ENCODE results near the gene NSMCE1.

NSMCE1 gene

DNA sequence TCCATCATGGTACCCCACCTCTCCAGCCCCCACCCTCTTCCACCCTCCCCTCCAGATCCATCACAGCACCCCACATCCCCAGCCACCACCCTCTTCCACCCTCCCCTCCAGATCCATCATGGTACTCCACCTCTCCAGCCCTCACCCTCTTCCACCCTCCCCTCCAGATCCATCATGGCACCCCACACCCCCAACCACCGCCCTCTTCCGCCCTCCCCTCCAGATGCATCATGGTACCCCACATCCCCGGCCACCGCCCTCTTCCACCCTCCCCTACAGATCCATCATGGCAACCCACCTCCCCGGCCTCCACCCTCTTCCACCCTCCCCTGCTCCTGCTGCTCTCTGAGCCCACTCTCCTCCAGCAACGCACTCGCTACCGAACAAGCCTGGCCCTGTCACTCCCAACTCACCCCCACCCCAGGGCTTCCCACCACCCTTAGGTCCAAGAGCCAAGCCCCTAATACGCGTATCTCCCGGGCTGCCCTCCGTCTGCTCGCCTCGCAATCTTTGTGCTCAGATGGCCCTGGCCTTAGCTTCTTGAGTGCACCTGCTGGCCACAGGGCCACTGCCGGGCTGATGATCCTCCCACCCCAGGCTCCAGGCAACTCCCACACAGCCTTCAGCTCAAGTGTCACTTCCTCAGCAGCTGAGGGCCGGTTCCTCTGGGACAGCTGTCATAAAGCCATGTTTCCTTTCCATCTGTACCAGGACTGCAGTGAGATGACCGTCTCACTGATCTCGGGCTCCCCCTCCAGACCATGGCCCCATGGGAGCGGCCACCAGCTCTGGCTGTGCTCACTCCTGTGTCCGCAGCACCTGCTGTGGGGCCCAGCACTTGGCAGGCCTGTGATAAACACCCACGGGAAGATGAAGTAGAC, 39.7 kb downstream of the NSMCE1 start:
- DNase-seq, result no peak

GRCh38 chr16:27228045-27228444, 40.5 kb downstream of the NSMCE1 start:
- DNase-seq, result no peak

GRCh38 chr16:27226976-27227705, 41.4 kb downstream of the NSMCE1 start:
- DNase-seq, result no peak

DNA sequence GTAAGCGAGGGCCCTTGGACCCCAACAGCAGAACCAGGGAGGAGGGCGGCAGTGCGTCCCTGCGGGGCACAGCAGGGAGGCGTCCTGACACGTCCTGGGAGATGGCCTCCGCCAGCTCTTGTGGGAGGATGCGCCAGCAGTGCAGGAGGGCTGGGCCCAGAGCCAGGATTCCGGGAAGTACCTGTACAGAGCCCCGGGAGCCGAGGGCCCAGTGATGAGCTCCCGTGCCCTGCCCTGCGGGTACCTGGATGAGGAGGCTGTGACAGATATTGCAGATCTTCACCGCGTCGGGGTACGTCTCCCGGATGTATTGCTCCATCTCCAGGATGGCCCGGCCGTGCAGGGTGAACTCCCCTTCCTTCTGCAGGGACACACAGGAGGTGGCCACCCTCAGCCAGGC, 42.1 kb downstream of the NSMCE1 start:
- no peak for DNase-seq

DNA sequence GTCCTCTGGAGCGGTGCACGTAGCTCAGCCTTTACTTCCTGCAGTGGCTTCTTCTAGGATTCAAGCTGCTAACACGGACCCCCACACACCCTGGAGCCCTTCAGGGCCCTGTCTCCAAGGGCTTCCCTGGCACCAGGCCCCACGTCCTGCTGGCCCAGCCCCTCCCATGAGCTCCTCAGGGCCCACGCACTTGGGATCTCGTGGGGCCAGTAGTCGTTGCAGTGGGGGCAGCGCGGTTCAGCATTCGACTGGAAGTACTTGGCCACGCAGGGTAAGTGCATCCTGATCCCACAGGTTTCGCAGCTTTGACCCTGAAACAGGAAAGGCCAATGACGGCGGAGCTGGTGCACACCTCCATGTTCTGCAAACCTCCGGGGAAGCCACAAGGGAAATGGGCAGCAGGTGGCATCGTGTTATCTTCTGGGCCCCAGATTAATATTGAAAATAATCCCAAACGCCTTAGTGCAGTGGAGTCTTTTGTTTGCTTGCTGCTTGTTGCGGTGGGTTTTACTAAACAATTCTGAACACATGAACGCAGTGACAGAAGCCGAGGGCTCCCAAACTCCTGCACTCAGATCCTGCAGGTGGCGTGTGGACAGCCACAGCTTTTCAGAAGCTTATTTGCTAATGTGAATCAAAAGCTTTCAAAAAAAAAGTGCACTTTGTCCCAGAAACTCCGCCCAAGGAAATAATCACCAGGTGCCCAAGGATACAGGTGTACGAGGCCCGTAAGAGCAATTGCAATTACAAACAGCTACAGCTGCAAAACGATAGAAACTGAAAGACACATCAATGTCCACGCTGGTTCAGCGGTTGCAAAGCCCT, 42.8 kb downstream of the NSMCE1 start:
- no peak for DNase-seq

DNA sequence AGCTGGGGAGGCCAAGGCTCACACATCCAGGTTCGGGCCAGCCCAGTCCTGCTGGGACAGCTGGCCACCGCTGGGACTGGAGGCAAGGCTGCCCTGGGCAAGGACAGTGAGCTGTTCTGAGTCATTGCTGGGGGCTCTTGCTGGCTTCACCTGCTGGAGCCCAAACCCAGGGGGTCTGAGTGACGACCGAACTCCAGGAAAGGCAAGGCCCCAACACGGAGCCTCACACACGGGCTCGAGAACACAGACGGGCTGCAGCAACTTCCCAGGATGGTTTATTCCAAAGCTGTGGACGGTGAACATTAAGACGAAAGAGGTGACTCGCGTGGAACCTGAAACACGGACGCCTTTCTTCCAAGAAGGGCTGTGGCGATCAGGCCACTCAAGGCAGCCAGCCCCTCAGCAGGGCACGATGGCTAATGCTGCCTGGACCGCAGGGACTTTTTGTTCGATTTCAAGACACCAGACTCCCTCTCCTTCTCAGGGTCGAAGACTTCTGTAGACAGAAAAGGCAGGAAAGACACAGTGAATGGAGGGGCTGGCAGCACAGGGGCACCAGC, 43.8 kb downstream of the NSMCE1 start:
- DNase-seq, result no peak

- DNase-seq, result no peak
These were observed 44.3 kb downstream of the NSMCE1 start for GRCh38 chr16:27224271-27224737.

DNA sequence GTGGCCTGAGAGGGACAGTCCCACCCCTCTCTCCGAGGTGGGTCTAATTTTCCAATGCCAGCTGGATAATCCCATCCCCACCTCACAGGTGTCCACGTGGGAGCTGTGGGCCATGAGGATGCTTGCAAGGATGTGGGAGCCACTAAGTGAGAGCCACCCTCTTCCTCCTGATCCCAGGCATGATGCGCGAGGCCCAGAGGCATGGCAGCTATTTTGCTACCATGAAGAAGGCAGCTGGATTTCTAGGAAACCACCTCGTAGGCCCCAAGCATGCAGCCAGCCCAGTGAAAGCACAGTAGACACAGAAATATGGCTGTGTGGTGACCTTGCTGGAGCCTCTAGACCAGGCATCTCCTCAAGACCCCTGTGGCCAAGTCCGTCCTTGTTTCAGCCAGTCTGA, 44.9 kb downstream of the NSMCE1 start:
- no peak for DNase-seq

- no peak for DNase-seq
These were observed 45.4 kb downstream of the NSMCE1 start for GRCh38 chr16:27223226-27223610.

DNA sequence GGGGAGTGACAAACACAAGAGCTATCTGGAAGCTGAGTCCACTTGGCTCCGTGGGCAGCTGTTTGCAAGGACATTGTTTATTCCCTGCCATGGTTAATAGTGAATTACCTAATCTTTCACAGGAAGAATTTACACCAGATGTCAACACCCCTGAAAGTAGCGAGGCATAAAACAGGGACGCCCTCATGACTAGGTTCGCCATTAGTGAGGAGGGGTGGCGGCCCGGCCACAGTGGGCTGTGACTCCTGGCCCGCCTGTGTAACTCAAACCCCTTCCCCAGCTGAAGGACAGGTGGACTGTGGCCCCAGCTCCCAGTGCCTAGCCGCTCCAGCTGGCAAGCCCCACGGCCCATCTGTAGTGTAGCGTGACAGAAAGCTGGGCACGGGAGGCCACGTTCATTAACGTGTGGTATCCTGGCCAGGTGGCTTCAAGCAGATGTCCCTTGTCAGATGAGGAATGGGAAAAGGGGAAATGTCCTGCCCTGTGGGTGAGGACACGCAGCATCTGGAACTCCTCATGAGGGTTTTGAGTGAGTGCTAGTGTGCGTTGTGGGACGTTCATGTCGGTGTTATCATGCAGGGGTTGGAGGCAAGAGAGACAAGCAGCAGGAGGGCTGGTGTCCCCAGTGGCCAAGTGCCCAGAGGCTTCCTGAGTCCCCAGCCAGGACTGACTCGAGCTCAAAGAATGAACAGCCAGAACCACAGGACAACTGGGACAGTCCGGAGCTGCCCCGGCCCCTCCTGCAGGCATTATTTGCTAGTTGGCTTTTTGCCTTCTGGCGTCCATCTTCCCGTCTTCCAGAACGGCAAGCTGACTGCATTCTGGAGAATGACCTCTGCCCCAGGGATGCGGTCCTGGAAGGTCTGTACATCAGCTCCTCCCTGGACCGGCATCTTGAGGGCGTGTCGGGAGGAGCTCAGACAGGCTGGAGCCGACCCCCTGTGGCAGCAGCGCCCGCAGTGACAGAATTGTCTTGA, 46.0 kb downstream of the NSMCE1 start:
- DNase-seq, result no peak

GRCh38 chr16:27221576-27222248, 46.9 kb downstream of the NSMCE1 start:
- no peak for DNase-seq

- DNase-seq, result no peak
These were observed 47.6 kb downstream of the NSMCE1 start for GRCh38 chr16:27220991-27221390.

DNA sequence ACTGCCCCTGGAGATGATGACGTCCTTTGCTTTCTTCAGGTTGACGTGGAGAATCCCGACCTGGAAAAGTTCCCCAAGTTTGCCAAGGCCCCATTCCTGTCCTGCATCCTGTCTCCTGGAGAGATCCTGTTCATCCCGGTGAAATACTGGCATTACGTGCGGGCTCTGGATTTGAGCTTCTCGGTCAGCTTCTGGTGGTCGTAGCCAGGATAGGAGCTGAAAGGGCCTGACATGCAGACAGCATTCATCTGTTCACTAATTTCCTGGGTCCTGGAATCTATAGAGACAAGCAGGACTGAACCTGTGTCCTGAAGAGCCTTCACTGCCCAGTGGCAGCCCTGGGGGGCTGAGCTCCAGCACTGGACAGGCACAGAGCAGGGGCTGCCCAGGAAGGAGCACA, 48.0 kb downstream of the NSMCE1 start:
- no peak for DNase-seq

DNA sequence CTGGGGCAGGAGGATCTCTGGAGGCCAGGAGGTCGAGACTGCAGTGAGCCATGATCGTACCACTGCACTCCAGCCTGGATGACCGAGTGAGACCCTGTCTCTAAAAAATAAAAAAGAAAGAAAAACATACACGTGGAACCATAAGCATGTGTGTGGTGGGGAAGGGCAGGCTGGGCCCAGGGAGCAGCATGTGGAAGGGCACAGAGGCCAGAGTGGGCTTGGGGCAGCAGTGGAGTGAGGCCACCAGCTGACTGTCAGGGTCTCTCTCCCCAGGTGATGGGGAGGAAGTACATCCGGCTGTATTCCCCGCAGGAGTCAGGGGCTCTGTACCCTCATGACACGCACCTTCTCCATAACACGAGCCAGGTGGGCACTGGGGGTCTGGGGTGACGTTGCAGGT, 48.5 kb downstream of the NSMCE1 start:
- no peak for DNase-seq

- no peak for DNase-seq
These were observed 49.4 kb downstream of the NSMCE1 start for GRCh38 chr16:27219161-27219560.

- DNase-seq, result no peak
These were observed 49.8 kb downstream of the NSMCE1 start for GRCh38 chr16:27218756-27219155.

GRCh38 chr16:27217256-27217655, 51.3 kb downstream of the NSMCE1 start:
- no peak for DNase-seq

DNA sequence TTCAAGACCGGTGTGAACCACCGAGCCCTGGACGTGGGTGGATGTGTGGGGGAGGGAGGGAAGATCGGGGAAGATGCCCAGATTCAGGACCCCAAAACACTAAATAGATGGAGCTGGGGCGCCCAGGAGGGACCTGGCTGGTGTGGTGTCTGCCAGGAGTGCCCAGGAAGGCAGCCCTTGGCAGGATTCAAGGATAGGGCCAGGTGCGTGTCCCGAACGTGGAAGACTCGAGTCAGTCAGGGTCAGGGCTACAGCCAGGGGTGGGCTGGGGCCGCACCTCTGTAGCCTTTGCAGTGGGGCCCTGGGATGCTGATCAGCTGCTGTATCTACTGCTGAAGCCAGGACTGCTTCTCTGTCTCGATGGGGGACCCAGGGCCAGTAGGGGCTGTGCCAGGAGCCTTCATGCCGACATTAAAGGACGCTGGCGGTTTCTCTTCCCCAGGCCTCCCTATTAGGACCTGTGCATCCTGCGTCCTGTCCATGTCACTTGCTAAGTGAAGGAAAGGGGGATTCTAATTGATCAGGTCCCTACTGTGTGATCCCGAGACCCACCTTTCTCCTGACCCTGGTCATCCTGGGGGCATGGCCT, 52.2 kb downstream of the NSMCE1 start:
- no peak for DNase-seq

GRCh38 chr16:27215660-27216059, 52.9 kb downstream of the NSMCE1 start:
- no peak for DNase-seq

GRCh38 chr16:27214084-27214961, 54.2 kb downstream of the NSMCE1 start:
- DNase-seq, result no peak
